ENCODE data around the gene THRB.

THRB gene

GRCh38 chr3:24303057-24303754, 191.4 kb downstream of the THRB start:
- no peak for DNase-seq (ENCODE audit: low read depth)

GRCh38 chr3:24302396-24302795, 192.3 kb downstream of the THRB start:
- DNase-seq (ENCODE audit: low read depth), result no peak

GRCh38 chr3:24300949-24301348, 193.7 kb downstream of the THRB start:
- no peak for DNase-seq (ENCODE audit: low read depth)

- peak; percentile 58 for DNase-seq (ENCODE audit: low read depth)
Measured at GRCh38 chr3:24299806-24300626, 194.6 kb downstream of the THRB start.

- DNase-seq (ENCODE audit: low read depth), result no peak
Measured at GRCh38 chr3:24299246-24299805, 195.3 kb downstream of the THRB start.

- DNase-seq (ENCODE audit: low read depth), result no peak
Measured at GRCh38 chr3:24296441-24297205, 198.0 kb downstream of the THRB start.

- no peak for DNase-seq (ENCODE audit: low read depth)
Measured at GRCh38 chr3:24294150-24294549, 200.5 kb downstream of the THRB start.

- no peak for DNase-seq (ENCODE audit: low read depth)
Measured at GRCh38 chr3:24291646-24292045, 203.0 kb downstream of the THRB start.

GRCh38 chr3:24290596-24290995, 204.1 kb downstream of the THRB start:
- no peak for DNase-seq (ENCODE audit: low read depth)

GRCh38 chr3:24288496-24289236, 206.0 kb downstream of the THRB start:
- no peak for DNase-seq (ENCODE audit: low read depth)

GRCh38 chr3:24287755-24288450, 206.7 kb downstream of the THRB start:
- no peak for DNase-seq (ENCODE audit: low read depth)

GRCh38 chr3:24286405-24286804, 208.2 kb downstream of the THRB start:
- DNase-seq (ENCODE audit: low read depth), result no peak

- no peak for DNase-seq (ENCODE audit: low read depth)
Measured at GRCh38 chr3:24278543-24278942, 216.1 kb downstream of the THRB start.

GRCh38 chr3:24273491-24273890, 221.2 kb downstream of the THRB start:
- DNase-seq (ENCODE audit: low read depth), result no peak

- no peak for DNase-seq (ENCODE audit: low read depth)
Measured at GRCh38 chr3:24272875-24273274, 221.8 kb downstream of the THRB start.

GRCh38 chr3:24272408-24272807, 222.2 kb downstream of the THRB start:
- no peak for DNase-seq (ENCODE audit: low read depth)

GRCh38 chr3:24271228-24271627, 223.4 kb downstream of the THRB start:
- no peak for DNase-seq (ENCODE audit: low read depth)

- DNase-seq (ENCODE audit: low read depth), result no peak
Measured at GRCh38 chr3:24270744-24271143, 223.9 kb downstream of the THRB start.

GRCh38 chr3:24270204-24270691, 224.4 kb downstream of the THRB start:
- DNase-seq (ENCODE audit: low read depth), result no peak

- no peak for DNase-seq (ENCODE audit: low read depth)
Measured at GRCh38 chr3:24264748-24265158, 229.9 kb downstream of the THRB start.

- no peak for DNase-seq (ENCODE audit: low read depth)
Measured at GRCh38 chr3:24264011-24264410, 230.6 kb downstream of the THRB start.

Measured in GM04503 (cell line).